ENCODE data around the gene FAM114A1.

Gene FAM114A1

DNA sequence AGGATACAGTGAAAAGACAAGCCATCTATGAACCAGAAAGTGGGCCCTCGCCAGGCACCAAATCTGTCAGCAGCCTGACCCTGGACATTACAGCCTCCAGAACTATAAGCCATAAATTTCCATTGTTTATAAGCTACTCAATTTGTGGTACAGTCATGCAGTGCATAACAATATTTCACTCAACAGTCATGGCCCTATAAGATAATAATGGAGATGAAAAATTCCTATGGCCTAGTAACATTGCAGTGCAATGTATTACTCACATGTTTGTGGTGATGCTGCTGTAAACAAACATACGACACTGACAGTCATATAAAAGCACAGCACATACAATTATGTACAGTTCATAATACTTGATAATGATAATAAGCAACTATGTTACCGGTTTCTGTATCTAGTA, 45.9 kb upstream of the FAM114A1 start:
- no peak for TF ChIP-seq TAF1 (IDR thresholded peaks at IDR 0.05; ENCODE audit: borderline replicate concordance, insufficient read depth, low read length)
- TF ChIP-seq, protein P1, sequence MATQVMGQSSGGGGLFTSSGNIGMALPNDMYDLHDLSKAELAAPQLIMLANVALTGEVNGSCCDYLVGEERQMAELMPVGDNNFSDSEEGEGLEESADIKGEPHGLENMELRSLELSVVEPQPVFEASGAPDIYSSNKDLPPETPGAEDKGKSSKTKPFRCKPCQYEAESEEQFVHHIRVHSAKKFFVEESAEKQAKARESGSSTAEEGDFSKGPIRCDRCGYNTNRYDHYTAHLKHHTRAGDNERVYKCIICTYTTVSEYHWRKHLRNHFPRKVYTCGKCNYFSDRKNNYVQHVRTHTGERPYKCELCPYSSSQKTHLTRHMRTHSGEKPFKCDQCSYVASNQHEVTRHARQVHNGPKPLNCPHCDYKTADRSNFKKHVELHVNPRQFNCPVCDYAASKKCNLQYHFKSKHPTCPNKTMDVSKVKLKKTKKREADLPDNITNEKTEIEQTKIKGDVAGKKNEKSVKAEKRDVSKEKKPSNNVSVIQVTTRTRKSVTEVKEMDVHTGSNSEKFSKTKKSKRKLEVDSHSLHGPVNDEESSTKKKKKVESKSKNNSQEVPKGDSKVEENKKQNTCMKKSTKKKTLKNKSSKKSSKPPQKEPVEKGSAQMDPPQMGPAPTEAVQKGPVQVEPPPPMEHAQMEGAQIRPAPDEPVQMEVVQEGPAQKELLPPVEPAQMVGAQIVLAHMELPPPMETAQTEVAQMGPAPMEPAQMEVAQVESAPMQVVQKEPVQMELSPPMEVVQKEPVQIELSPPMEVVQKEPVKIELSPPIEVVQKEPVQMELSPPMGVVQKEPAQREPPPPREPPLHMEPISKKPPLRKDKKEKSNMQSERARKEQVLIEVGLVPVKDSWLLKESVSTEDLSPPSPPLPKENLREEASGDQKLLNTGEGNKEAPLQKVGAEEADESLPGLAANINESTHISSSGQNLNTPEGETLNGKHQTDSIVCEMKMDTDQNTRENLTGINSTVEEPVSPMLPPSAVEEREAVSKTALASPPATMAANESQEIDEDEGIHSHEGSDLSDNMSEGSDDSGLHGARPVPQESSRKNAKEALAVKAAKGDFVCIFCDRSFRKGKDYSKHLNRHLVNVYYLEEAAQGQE (IDR thresholded peaks at IDR 0.05; ENCODE audit: insufficient read depth in 1 of 2, low read depth in 2 of 2, low read length in 2 of 2) = no peak
- no peak for TF ChIP-seq FOXP2 (optimal IDR thresholded peaks at IDR 0.05; ENCODE audit: borderline replicate concordance, extremely low read depth, extremely low read length, insufficient read depth)
- no peak for TF ChIP-seq SIN3A (IDR thresholded peaks at IDR 0.05; ENCODE audit: borderline replicate concordance, insufficient read depth, low read length)
- no peak for TF ChIP-seq POLR2AphosphoS5 (IDR thresholded peaks at IDR 0.05; ENCODE audit: low read depth, low read length)

DNA sequence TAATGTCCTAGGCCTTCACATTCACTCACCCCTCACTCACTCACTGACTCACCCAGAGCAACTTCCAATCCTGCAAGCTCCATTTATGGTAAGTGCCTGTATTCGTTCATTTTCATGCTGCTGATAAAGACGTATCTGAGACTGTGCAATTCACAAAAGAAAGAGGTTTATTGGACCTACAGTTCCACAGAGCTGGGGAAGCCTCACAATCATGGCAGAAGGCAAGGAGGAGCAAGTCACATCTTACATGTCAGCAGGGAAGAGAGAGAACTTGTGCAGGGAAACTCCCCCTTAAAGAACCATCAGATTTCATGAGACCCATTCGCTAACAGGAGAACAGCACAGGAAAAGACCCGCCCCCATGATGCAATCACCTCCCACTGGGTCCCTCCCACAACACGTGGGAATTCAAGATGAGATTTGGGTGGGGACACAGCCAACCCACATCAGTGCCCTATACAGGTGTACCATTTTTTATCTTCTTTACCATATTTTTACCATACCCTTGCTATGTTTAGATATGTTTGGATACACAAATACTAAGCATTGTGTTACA, 44.8 kb upstream of the FAM114A1 start:
- TF ChIP-seq TAF1 (IDR thresholded peaks at IDR 0.05; ENCODE audit: borderline replicate concordance, insufficient read depth, low read length) = no peak
- no peak for TF ChIP-seq FOXP2 (optimal IDR thresholded peaks at IDR 0.05; ENCODE audit: borderline replicate concordance, extremely low read depth, extremely low read length, insufficient read depth)
- TF ChIP-seq SIN3A (IDR thresholded peaks at IDR 0.05; ENCODE audit: borderline replicate concordance, insufficient read depth, low read length) = no peak
- TF ChIP-seq POLR2AphosphoS5 (IDR thresholded peaks at IDR 0.05; ENCODE audit: low read depth, low read length) = no peak
- TF ChIP-seq, protein P1 (IDR thresholded peaks at IDR 0.05; ENCODE audit: insufficient read depth in 1 of 2, low read depth in 2 of 2, low read length in 2 of 2) = no peak

DNA sequence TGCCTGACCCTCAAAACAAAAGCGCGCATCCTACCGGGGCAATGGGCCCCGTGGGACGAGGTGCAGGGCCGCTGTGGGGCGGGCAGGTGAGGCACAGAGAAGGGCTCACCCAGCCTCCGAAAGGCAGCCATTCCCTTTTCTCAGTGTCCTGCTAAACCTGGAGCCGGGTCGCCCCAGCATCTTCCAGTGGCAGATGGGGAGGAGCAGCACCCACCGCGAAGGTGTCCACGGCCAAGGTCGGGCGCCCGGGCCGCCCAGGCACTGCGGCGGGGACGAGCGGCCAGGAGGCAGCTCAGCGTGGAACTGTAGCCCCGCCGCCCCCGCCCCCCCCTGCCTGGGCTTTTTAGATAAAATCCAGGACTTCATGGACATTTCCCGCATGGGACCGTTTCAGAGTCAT, 43.8 kb upstream of the FAM114A1 start:
- TF ChIP-seq FOXP2 (optimal IDR thresholded peaks at IDR 0.05; ENCODE audit: borderline replicate concordance, extremely low read depth, extremely low read length, insufficient read depth) (no peak), TAF1 (IDR thresholded peaks at IDR 0.05; ENCODE audit: borderline replicate concordance, insufficient read depth, low read length) (no peak), POLR2AphosphoS5 (IDR thresholded peaks at IDR 0.05; ENCODE audit: low read depth, low read length) (no peak), SIN3A (IDR thresholded peaks at IDR 0.05; ENCODE audit: borderline replicate concordance, insufficient read depth, low read length) (no peak)
- TF ChIP-seq, protein P1 (IDR thresholded peaks at IDR 0.05; ENCODE audit: insufficient read depth in 1 of 2, low read depth in 2 of 2, low read length in 2 of 2) = no peak

DNA sequence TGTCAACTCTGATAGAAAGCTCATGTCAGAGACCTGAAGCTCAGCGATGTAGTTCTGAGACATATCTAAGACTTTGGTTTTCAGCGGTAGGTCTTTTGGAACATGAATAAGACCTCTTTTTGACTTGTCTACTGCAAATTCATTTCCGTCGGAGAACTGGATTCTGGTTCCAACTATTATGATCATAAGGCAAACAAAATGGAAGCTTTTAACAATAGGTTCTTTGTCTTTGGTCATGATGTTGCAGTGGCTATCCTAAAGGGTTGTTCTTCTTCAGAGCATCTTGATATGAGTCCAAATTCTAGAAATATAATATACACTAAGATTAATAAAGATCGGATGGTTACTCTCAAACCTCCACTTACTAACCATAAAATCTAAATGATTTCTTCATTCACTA, 38.4 kb upstream of the FAM114A1 start:
- TF ChIP-seq FOXP2 (optimal IDR thresholded peaks at IDR 0.05; ENCODE audit: borderline replicate concordance, extremely low read depth, extremely low read length, insufficient read depth) (no peak), SIN3A (IDR thresholded peaks at IDR 0.05; ENCODE audit: borderline replicate concordance, insufficient read depth, low read length) (no peak), POLR2AphosphoS5 (IDR thresholded peaks at IDR 0.05; ENCODE audit: low read depth, low read length) (no peak), TAF1 (IDR thresholded peaks at IDR 0.05; ENCODE audit: borderline replicate concordance, insufficient read depth, low read length) (no peak)
- TF ChIP-seq, protein P1 (IDR thresholded peaks at IDR 0.05; ENCODE audit: insufficient read depth in 1 of 2, low read depth in 2 of 2, low read length in 2 of 2) = no peak
